Psoas muscle (tissue), 8 donors: ENCODE measurements around the gene RBP4. TPM values are rescaled to one million over a fixed set of nuclear protein-coding genes. Genes with fewer than 3 reads are reported as not detected.

Experiments
- ATAC-seq, 4 donors: fragments of 200-7000 bp; cut with Tn5 transposase; one replicate each; pipeline ENCODE4 v1.9.1; 2020; ENCODE audit warnings: moderate library complexity in 3 of 4, mild to moderate bottlenecking in 2 of 4
- DNase-seq, 2 donors: peaks; one replicate each; pipeline ENCODE4 v3.0.0-alpha.2; 2020
- H3K27ac ChIP-seq: fragments of 200-600 bp; one replicate; pipeline ENCODE4 v1.8.0; 2022
- H3K27me3 ChIP-seq, 3 donors: fragments of 200-600 bp in 1 of 3; one replicate each; pipeline versions ENCODE4 v1.6.1 to v1.8.0; 2013 to 2022; ENCODE audit warnings: low read length in 2 of 3, mild to moderate bottlenecking in 2 of 3, moderate library complexity in 1 of 3; ENCODE audit not compliant: insufficient read depth in 3 of 3
- H3K36me3 ChIP-seq, 2 donors: fragments of 200-600 bp in 1 of 2; one replicate each; pipeline versions ENCODE4 v1.6.1 to v1.8.0; 2013 to 2022; ENCODE audit warnings: low read depth in 1 of 2, mild to moderate bottlenecking in 1 of 2, moderate library complexity in 1 of 2; ENCODE audit not compliant: insufficient read depth in 1 of 2
- H3K4me1 ChIP-seq: fragments of 200-600 bp; one replicate; pipeline ENCODE4 v1.8.0; 2022
- H3K4me3 ChIP-seq: fragments of 200-600 bp; one replicate; pipeline ENCODE4 v1.8.0; 2022; ENCODE audit warnings: mild to moderate bottlenecking
- H3K9me3 ChIP-seq: fragments of 200-600 bp; one replicate; pipeline ENCODE4 v1.8.0; 2022
- CTCF ChIP-seq: fragments of 200-600 bp; IDR thresholded peaks from one replicate; pipeline ENCODE4 v1.8.0; 2022; ENCODE audit warnings: antibody characterized with exemption
- WGBS, 3 donors: extraction: QIAGEN DNeasy Blood & Tissue Kit; methylation state at CpG; one replicate each; pipeline versions ENCODE4 v1.1.6 to v1.1.7; 2013; 5-methylcytosine and 5-hydroxymethylcytosine counted together
- intact Hi-C, 2 donors: fragments of 100-400 bp; cut with DNase I; formaldehyde crosslinking; loops; one replicate each; pipeline versions ENCODE4 v1.11.0 to v1.14.2; 2022
- polyA plus RNA-seq, 3 donors: library from polyadenylated mRNA; stranded (reverse); fragments of 200-250 nt; gene quantifications; one replicate each; pipeline ENCODE4 v1.2.3, GENCODE V29; 2013
- total RNA-seq, 4 donors: library from RNA; stranded (reverse); fragmentation: NEBNext Ultra II Directional in 2 of 4; extraction: Animal tissue kit (Norgen Biotek cat#: 25700) in 2 of 4; gene quantifications; one replicate each; pipeline versions ENCODE4 v1.2.1 to v1.2.4, GENCODE V29; 2021 to 2023
- donor health status: healthy with polysubstance abuse.
- donor health status: DM: no; HTN: no; CAD: no; lungs with moderate emphysema.
- donor health status: Bipolar disorder and iron deficiency.
- donor health status: healthy.
- donor health status: DM: yes; HTN: yes; CAD: no.
- donor health status: DM: no; HTN: no; CAD: no.
- donor health status: DM: no; HTN: no; CAD: no.
- donor health status: DM: yes; HTN: yes; CAD: no.

Gene RBP4
- total and polyA plus RNA-seq, 7 donors = 1.0 to 13.6 (median 2.2) TPM

GRCh38 chr10:93599778-93600177, 1.3 kb downstream of the RBP4 start:
- intact Hi-C loops = no loop called here
- no peak for DNase-seq
- Histone ChIP-seq H3K4me3 (no peak overlapping the region), H3K36me3 (no peaks in the 10 kb centered on the region), H3K27me3 (peaks cover 0 to 49% (median 2%) of the 10 kb centered on the region in 3 donors), H3K9me3 (no peaks in the 10 kb centered on the region), H3K4me1 (no peaks in the 10 kb centered on the region), H3K27ac (no peak overlapping the region)
- WGBS, 3 donors = 76 to 81% (median 80%) methylated on average over 4 of the region's 4 CpGs
- TF ChIP-seq CTCF = no peak
- ATAC-seq = no peak

GRCh38 chr10:93599335-93599734, 1.7 kb downstream of the RBP4 start:
- peaks cover 0 to 49% (median 0%) of the 10 kb centered on the region in 3 donors for H3K27me3 ChIP-seq
- 17 to 39% (median 33%) methylated on average over 1 of the region's 1 CpG for WGBS, 3 donors

GRCh38 chr10:93598157-93598556, 2.9 kb downstream of the RBP4 start:
- no peak for ATAC-seq
- H3K4me1 ChIP-seq = no peaks in the 10 kb centered on the region
- no peak for DNase-seq
- no peak overlapping the region for H3K27ac ChIP-seq
- TF ChIP-seq CTCF = no peak
- peaks cover 0 to 41% (median 0%) of the 10 kb centered on the region in 3 donors for H3K27me3 ChIP-seq
- H3K4me3 ChIP-seq = no peak overlapping the region
- H3K9me3 ChIP-seq = no peaks in the 10 kb centered on the region
- no peaks in the 10 kb centered on the region for H3K36me3 ChIP-seq
- intact Hi-C loops = no loop called here
- WGBS, 3 donors = 84 to 93% (median 88%) methylated on average over 5 of the region's 5 CpGs

More at GRCh38 chr10:93599335-93599734, 1.7 kb downstream of the RBP4 start:
- H3K27ac ChIP-seq = no peak overlapping the region
- no peak overlapping the region for H3K4me3 ChIP-seq
- H3K36me3 ChIP-seq = no peaks in the 10 kb centered on the region
- H3K9me3 ChIP-seq = no peaks in the 10 kb centered on the region
- DNase-seq (no peak), ATAC-seq (no peak)
- H3K4me1 ChIP-seq = no peaks in the 10 kb centered on the region
- TF ChIP-seq CTCF = no peak
- intact Hi-C loops = no loop called here

- Histone ChIP-seq H3K36me3 (no peaks in the 10 kb centered on the region), H3K27ac (no peak overlapping the region), H3K27me3 (peaks cover 0 to 31% (median 0%) of the 10 kb centered on the region in 3 donors), H3K4me3 (no peak overlapping the region), H3K9me3 (no peaks in the 10 kb centered on the region), H3K4me1 (no peaks in the 10 kb centered on the region)
- no peak for ATAC-seq
- no peak for TF ChIP-seq CTCF
- WGBS, 3 donors = 92 to 100% (median 96%) methylated on average over 1 of the region's 1 CpG
- DNase-seq = no peak
- intact Hi-C loops = no loop called here
Measured at GRCh38 chr10:93597075-93597599, 3.9 kb downstream of the RBP4 start.

- Histone ChIP-seq H3K4me1 (no peaks in the 10 kb centered on the region), H3K4me3 (no peak overlapping the region), H3K27ac (no peak overlapping the region), H3K9me3 (no peaks in the 10 kb centered on the region), H3K27me3 (peaks cover 0 to 25% (median 0%) of the 10 kb centered on the region in 3 donors), H3K36me3 (no peaks in the 10 kb centered on the region)
- intact Hi-C loops = no loop called here
- 83 to 95% (median 89%) methylated on average over 4 of the region's 4 CpGs for WGBS, 3 donors
- no peak for DNase-seq
- no peak for ATAC-seq
- TF ChIP-seq CTCF = no peak
Measured at GRCh38 chr10:93596539-93596938, 4.5 kb downstream of the RBP4 start.
